H1 (cell line): Measurements from ENCODE around the gene TCEANC2. TPM values are rescaled to one million over a fixed set of nuclear protein-coding genes. Genes with fewer than 3 reads are reported as not detected.

Source experiments
- EZH2 ChIP-seq: fragments of 200-600 bp; sonication (generic); IDR thresholded peaks from 2 replicates; pipeline ENCODE4 v1.7.1; 2012; ENCODE audit warnings: low read depth, mild to moderate bottlenecking, moderate library complexity, low read length, inconsistent platforms; ENCODE audit not compliant: severe bottlenecking
- NANOG ChIP-seq: IDR thresholded peaks from 2 replicates; pipeline ENCODE4 v1.6.1; 2011; ENCODE audit warnings: low read length, low read depth, mild to moderate bottlenecking, inconsistent platforms; ENCODE audit not compliant: insufficient read depth, poor library complexity, severe bottlenecking
- RBBP5 ChIP-seq: IDR thresholded peaks from 2 replicates; pipeline ENCODE4 v1.7.1; 2012; ENCODE audit warnings: low read depth, mild to moderate bottlenecking, inconsistent platforms, low read length, moderate library complexity, borderline replicate concordance
- SUZ12 ChIP-seq: fragments of 200-600 bp; sonication (generic); IDR thresholded peaks from 2 replicates; pipeline ENCODE4 v1.6.1; 2012; ENCODE audit warnings: mild to moderate bottlenecking, inconsistent platforms, low read length, moderate library complexity, mixed read lengths
- TAF7 ChIP-seq: optimal IDR thresholded peaks from 2 replicates; pipeline ENCODE3; 2011; ENCODE audit warnings: low read depth, mild to moderate bottlenecking, inconsistent platforms, low read length, moderate library complexity, borderline replicate concordance
- polyA plus RNA-seq, 7 experiments: library from polyadenylated mRNA; depleted of rRNA in 3 of 7; stranded (reverse) in 5 of 7; unstranded in 2 of 7; fragments of >200 nt in 5 of 7; fragments of 200-250 nt in 2 of 7; gene quantifications; 1 replicate in 5 of 7; 2 replicates in 1 of 7; 4 replicates in 1 of 7; pipeline versions ENCODE4 v1.2.1 to v1.2.3, GENCODE V29; 2011 to 2013; ENCODE audit warnings: missing spikeins in 2 of 7, mixed read lengths in 2 of 7
- total RNA-seq: library from RNA; stranded (reverse); fragmentation: NEBNext Ultra II Directional; extraction: Animal tissue kit (Norgen Biotek cat#: 25700); gene quantifications from 2 replicates; pipeline ENCODE4 v1.2.1, GENCODE V29; 2021
- TF ChIP-seq, protein P1 (sequence below): fragments of 300-600 bp; sonication (generic); IDR thresholded peaks from 2 replicates; pipeline ENCODE4 v1.7.1; 2012; ENCODE audit warnings: low read length, moderate library complexity, mild to moderate bottlenecking, inconsistent platforms; ENCODE audit not compliant: insufficient replicate concordance

The TCEANC2 gene
- total and polyA plus RNA-seq, 2 of the 8 experiments (the other 6 are each of a cell fraction or from before 2014, with no cell fraction given) = 4.2 to 8.2 TPM

DNA sequence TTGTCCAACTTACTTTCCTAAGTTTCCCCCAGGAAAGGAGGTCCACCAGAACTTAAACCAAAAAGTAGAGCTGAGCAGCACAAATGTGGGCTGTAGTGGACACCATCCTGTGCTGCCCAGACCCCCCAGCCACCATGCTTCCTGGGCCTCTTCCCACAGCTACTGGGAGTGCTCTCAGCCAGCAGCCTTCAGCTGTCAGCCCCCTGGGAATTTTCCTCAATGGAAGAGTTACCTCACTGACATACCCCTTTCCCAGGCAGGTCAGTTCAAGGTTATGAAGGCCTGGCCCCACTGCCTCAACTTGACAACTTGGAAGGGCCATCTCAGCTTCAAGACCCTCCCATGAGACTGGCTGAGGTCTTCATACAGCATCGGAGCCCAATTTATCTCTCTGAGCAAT is 51.7 kb downstream of the TCEANC2 start (continued):
- TF ChIP-seq, protein P1, sequence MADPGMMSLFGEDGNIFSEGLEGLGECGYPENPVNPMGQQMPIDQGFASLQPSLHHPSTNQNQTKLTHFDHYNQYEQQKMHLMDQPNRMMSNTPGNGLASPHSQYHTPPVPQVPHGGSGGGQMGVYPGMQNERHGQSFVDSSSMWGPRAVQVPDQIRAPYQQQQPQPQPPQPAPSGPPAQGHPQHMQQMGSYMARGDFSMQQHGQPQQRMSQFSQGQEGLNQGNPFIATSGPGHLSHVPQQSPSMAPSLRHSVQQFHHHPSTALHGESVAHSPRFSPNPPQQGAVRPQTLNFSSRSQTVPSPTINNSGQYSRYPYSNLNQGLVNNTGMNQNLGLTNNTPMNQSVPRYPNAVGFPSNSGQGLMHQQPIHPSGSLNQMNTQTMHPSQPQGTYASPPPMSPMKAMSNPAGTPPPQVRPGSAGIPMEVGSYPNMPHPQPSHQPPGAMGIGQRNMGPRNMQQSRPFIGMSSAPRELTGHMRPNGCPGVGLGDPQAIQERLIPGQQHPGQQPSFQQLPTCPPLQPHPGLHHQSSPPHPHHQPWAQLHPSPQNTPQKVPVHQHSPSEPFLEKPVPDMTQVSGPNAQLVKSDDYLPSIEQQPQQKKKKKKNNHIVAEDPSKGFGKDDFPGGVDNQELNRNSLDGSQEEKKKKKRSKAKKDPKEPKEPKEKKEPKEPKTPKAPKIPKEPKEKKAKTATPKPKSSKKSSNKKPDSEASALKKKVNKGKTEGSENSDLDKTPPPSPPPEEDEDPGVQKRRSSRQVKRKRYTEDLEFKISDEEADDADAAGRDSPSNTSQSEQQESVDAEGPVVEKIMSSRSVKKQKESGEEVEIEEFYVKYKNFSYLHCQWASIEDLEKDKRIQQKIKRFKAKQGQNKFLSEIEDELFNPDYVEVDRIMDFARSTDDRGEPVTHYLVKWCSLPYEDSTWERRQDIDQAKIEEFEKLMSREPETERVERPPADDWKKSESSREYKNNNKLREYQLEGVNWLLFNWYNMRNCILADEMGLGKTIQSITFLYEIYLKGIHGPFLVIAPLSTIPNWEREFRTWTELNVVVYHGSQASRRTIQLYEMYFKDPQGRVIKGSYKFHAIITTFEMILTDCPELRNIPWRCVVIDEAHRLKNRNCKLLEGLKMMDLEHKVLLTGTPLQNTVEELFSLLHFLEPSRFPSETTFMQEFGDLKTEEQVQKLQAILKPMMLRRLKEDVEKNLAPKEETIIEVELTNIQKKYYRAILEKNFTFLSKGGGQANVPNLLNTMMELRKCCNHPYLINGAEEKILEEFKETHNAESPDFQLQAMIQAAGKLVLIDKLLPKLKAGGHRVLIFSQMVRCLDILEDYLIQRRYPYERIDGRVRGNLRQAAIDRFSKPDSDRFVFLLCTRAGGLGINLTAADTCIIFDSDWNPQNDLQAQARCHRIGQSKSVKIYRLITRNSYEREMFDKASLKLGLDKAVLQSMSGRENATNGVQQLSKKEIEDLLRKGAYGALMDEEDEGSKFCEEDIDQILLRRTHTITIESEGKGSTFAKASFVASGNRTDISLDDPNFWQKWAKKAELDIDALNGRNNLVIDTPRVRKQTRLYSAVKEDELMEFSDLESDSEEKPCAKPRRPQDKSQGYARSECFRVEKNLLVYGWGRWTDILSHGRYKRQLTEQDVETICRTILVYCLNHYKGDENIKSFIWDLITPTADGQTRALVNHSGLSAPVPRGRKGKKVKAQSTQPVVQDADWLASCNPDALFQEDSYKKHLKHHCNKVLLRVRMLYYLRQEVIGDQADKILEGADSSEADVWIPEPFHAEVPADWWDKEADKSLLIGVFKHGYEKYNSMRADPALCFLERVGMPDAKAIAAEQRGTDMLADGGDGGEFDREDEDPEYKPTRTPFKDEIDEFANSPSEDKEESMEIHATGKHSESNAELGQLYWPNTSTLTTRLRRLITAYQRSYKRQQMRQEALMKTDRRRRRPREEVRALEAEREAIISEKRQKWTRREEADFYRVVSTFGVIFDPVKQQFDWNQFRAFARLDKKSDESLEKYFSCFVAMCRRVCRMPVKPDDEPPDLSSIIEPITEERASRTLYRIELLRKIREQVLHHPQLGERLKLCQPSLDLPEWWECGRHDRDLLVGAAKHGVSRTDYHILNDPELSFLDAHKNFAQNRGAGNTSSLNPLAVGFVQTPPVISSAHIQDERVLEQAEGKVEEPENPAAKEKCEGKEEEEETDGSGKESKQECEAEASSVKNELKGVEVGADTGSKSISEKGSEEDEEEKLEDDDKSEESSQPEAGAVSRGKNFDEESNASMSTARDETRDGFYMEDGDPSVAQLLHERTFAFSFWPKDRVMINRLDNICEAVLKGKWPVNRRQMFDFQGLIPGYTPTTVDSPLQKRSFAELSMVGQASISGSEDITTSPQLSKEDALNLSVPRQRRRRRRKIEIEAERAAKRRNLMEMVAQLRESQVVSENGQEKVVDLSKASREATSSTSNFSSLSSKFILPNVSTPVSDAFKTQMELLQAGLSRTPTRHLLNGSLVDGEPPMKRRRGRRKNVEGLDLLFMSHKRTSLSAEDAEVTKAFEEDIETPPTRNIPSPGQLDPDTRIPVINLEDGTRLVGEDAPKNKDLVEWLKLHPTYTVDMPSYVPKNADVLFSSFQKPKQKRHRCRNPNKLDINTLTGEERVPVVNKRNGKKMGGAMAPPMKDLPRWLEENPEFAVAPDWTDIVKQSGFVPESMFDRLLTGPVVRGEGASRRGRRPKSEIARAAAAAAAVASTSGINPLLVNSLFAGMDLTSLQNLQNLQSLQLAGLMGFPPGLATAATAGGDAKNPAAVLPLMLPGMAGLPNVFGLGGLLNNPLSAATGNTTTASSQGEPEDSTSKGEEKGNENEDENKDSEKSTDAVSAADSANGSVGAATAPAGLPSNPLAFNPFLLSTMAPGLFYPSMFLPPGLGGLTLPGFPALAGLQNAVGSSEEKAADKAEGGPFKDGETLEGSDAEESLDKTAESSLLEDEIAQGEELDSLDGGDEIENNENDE = no peak
- TF ChIP-seq RBBP5 (no peak), TAF7 (no peak), NANOG (no peak), SUZ12 (no peak), EZH2 (no peak)
